Measurements from ENCODE around the gene CCL24.

DNA sequence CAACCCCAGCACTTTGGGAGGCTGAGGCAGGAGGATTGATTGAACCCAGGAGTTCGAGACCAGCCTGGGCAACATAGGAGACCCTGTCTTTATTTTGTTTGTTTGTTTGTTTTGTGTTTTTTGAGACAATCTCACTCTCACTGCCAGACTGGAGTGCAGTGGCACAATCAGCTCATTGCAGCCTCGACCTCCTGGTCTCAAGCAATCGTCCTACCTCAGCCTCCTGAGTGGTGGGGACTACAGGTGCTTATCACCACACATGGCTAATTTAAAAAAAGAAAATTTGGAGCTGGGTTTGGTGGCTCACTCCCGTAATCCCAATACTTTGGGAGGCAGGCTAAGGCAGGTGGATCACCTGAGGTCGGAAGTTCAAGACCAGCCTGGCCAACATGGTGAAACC, 30.6 kb upstream of the CCL24 start:
- TF ChIP-seq, protein P1, sequence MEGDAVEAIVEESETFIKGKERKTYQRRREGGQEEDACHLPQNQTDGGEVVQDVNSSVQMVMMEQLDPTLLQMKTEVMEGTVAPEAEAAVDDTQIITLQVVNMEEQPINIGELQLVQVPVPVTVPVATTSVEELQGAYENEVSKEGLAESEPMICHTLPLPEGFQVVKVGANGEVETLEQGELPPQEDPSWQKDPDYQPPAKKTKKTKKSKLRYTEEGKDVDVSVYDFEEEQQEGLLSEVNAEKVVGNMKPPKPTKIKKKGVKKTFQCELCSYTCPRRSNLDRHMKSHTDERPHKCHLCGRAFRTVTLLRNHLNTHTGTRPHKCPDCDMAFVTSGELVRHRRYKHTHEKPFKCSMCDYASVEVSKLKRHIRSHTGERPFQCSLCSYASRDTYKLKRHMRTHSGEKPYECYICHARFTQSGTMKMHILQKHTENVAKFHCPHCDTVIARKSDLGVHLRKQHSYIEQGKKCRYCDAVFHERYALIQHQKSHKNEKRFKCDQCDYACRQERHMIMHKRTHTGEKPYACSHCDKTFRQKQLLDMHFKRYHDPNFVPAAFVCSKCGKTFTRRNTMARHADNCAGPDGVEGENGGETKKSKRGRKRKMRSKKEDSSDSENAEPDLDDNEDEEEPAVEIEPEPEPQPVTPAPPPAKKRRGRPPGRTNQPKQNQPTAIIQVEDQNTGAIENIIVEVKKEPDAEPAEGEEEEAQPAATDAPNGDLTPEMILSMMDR (IDR thresholded peaks at IDR 0.05; ENCODE audit: low read depth, low read length), result no peak
- TF ChIP-seq POLR2A (IDR thresholded peaks at IDR 0.05; ENCODE audit: extremely low read depth, insufficient read length), result no peak

Measured in NB4 (cell line).